Adrenal gland (tissue), 5 donors: ENCODE data around the gene PIEZO2.

ENCODE experiments used
- POLR2A ChIP-seq, 2 donors: fragments of 450-650 bp; IDR thresholded peaks; one replicate each; pipeline ENCODE4 v1.6.1; 2017; ENCODE audit warnings: antibody characterized with exemption in 2 of 2, mild to moderate bottlenecking in 2 of 2, moderate library complexity in 1 of 2
- TF ChIP-seq, protein P1 (sequence below), 6 experiments: fragments of 450-650 bp in 4 of 6; fragments of 200-600 bp in 2 of 6; sonication (generic) in 1 of 6; IDR thresholded peaks; 1 replicate in 5 of 6; 2 replicates in 1 of 6; pipeline versions ENCODE4 v1.5.1 to v1.8.0; 2016 to 2021; ENCODE audit warnings: antibody characterized with exemption in 6 of 6, mild to moderate bottlenecking in 2 of 6, moderate library complexity in 1 of 6
- donor health status: DM: no; HTN: no; CAD: no.

DNA sequence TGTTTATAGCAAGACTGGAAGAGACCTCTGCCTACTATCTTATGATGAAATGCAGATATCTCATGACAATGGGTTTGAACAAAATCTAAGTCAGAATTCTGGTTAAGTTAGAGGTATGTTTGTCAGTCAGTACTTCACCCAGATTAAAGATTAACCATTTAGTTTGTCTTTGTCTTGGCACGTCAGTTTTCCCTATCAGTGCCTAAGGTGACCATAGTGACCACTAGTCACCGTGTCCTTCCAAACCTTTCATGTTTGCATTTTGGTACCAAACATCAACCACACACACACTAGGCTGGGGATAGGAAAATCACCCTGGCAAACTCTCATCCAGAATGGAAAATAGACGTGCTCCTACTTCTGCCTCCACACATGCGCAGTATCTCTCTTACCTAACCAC is 248.9 kb downstream of the PIEZO2 start:
- TF ChIP-seq, protein P1, sequence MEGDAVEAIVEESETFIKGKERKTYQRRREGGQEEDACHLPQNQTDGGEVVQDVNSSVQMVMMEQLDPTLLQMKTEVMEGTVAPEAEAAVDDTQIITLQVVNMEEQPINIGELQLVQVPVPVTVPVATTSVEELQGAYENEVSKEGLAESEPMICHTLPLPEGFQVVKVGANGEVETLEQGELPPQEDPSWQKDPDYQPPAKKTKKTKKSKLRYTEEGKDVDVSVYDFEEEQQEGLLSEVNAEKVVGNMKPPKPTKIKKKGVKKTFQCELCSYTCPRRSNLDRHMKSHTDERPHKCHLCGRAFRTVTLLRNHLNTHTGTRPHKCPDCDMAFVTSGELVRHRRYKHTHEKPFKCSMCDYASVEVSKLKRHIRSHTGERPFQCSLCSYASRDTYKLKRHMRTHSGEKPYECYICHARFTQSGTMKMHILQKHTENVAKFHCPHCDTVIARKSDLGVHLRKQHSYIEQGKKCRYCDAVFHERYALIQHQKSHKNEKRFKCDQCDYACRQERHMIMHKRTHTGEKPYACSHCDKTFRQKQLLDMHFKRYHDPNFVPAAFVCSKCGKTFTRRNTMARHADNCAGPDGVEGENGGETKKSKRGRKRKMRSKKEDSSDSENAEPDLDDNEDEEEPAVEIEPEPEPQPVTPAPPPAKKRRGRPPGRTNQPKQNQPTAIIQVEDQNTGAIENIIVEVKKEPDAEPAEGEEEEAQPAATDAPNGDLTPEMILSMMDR (IDR thresholded peaks at IDR 0.05), result no peak
- no peak for TF ChIP-seq POLR2A (IDR thresholded peaks at IDR 0.05)
